Measurements from ENCODE around the gene NFASC. TPM values are rescaled to one million over a fixed set of nuclear protein-coding genes. Genes with fewer than 3 reads are reported as not detected.

The NFASC gene
- total RNA-seq, 4 donors from 2014 or later: 7.9 to 68.7 (median 32.7) TPM

DNA sequence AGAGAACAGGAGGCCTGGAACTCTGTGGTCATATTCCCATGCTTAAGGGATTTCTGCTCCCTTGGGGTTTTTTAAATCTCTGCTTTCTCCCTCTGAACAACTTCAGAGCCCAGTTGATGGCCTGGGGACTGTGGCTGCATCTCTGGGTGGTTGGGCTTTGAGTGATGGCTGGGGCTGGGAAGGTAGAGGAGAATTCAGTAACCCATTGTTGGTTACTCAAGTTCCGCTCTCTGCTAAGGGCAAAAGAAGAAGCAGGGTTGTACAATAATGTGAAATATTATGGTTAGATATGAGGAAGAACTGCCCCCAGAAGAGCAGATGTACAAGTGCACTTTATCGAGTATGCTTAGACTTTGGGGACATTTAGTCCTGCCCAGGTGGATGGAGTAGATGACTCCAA, 100.3 kb downstream of the NFASC start:
- H3K4me1 ChIP-seq: no peaks in the 10 kb centered on the region
- TF ChIP-seq, protein P1, sequence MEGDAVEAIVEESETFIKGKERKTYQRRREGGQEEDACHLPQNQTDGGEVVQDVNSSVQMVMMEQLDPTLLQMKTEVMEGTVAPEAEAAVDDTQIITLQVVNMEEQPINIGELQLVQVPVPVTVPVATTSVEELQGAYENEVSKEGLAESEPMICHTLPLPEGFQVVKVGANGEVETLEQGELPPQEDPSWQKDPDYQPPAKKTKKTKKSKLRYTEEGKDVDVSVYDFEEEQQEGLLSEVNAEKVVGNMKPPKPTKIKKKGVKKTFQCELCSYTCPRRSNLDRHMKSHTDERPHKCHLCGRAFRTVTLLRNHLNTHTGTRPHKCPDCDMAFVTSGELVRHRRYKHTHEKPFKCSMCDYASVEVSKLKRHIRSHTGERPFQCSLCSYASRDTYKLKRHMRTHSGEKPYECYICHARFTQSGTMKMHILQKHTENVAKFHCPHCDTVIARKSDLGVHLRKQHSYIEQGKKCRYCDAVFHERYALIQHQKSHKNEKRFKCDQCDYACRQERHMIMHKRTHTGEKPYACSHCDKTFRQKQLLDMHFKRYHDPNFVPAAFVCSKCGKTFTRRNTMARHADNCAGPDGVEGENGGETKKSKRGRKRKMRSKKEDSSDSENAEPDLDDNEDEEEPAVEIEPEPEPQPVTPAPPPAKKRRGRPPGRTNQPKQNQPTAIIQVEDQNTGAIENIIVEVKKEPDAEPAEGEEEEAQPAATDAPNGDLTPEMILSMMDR (IDR thresholded peaks at IDR 0.05): no peak
- no peak for TF ChIP-seq POLR2A (IDR thresholded peaks at IDR 0.05)
- no peak for DNase-seq
- no peak overlapping the region for H3K27ac ChIP-seq
- no peaks in the 10 kb centered on the region for H3K9me3 ChIP-seq
- no peaks in the 10 kb centered on the region for H3K36me3 ChIP-seq
- intact Hi-C loops (cut with DNase I; ENCODE audit: low total_unique reads): no loop called here
- H3K27me3 ChIP-seq: no peaks in the 10 kb centered on the region
- no peak overlapping the region for H3K4me3 ChIP-seq

DNA sequence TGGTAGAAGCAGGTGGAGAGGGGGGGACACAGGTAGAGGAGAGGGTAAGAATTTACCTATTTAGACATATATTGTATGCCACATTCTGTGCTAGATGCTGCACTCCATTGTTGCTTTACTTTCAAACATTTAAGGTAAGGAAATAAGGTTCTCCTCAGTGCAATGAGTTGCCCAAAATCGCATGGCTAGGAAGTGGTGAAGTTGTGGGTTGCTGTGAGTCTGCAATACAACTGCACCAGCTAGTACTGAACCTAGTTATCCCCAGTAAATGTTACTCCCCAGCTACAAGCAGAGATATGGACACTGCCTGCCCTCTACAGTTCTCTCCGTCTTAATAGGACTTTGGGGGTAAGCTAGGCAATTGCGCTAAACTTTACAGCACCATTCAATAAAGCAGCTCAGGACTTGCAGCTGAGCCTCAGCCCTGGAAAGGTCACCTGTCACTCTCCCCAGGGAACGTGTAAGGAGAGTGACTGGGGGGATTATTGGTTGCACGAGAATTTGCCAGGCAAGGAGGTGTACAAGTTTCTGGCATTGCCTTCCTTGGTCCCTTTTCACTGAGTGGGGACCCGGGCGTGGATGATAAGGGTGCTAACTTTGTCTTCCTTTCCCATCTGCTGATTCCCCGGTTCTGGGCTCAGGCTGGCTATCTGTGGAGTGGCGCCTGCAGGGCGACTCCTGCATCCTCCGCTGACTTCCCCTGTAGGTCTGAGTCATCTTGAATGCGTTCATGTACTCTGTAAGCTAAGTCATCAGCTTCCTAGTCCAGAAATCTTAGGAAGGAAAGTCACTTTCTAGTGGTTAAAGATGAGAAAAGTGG, 101.1 kb downstream of the NFASC start:
- no peaks in the 10 kb centered on the region for H3K9me3 ChIP-seq
- no peaks in the 10 kb centered on the region for H3K27me3 ChIP-seq
- intact Hi-C loops (cut with DNase I; ENCODE audit: low total_unique reads): no loop called here
- no peak overlapping the region for H3K27ac ChIP-seq
- H3K36me3 ChIP-seq: no peaks in the 10 kb centered on the region
- no peaks in the 10 kb centered on the region for H3K4me1 ChIP-seq
- TF ChIP-seq POLR2A (IDR thresholded peaks at IDR 0.05): no peak
- TF ChIP-seq, protein P1 (IDR thresholded peaks at IDR 0.05): no peak
- no peak overlapping the region for H3K4me3 ChIP-seq
- no peak for DNase-seq

DNA sequence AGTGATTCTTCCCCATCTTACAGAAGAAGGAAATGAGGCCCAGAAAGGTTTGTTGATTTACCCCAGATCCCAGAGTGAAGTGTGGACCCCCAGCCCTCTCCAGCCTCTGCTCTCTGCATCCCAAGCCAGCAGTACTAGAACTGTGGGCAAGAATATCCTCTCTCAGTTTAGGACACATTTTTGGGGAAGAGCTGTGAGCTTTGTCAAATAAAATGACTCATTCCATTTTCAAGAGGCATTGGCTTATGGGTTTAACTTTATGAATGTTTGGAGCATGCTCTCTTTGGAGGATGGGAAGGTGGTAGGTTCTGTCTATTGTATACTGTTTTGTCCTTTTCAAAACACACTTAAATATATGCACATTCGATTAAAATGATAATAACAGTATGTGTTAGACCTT, 101.8 kb downstream of the NFASC start:
- TF ChIP-seq, protein P1 (IDR thresholded peaks at IDR 0.05): no peak
- TF ChIP-seq POLR2A (IDR thresholded peaks at IDR 0.05): no peak
- H3K36me3 ChIP-seq: no peaks in the 10 kb centered on the region
- no peak for DNase-seq
- no peaks in the 10 kb centered on the region for H3K4me1 ChIP-seq
- H3K27ac ChIP-seq: no peak overlapping the region
- intact Hi-C loops (cut with DNase I; ENCODE audit: low total_unique reads): no loop called here
- no peaks in the 10 kb centered on the region for H3K9me3 ChIP-seq
- no peak overlapping the region for H3K4me3 ChIP-seq
- no peaks in the 10 kb centered on the region for H3K27me3 ChIP-seq

DNA sequence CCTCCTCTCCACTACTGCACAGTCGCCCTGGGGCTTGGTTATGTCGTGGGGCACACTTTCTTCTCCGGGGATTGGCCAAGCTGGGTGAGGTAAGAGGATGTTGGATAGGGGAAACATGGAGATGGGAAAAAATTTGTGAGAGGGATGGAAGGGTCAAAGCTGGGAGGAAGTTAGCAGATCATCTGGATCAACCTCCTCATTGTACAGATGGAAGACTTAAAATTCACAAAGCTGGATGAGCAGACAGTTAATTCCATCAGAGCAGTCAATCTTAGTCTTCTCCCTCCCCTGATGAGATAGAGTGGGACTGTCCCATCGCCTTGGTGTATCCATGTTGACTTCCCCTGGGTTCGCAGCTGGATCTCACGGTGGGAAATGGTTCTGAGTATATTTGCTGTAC, 102.8 kb downstream of the NFASC start:
- H3K27ac ChIP-seq: no peak overlapping the region
- intact Hi-C loops (cut with DNase I; ENCODE audit: low total_unique reads): no loop called here
- no peaks in the 10 kb centered on the region for H3K4me1 ChIP-seq
- no peaks in the 10 kb centered on the region for H3K27me3 ChIP-seq
- H3K4me3 ChIP-seq: no peak overlapping the region
- TF ChIP-seq, protein P1 (IDR thresholded peaks at IDR 0.05): no peak
- no peak for TF ChIP-seq POLR2A (IDR thresholded peaks at IDR 0.05)
- no peak for DNase-seq
- no peaks in the 10 kb centered on the region for H3K9me3 ChIP-seq
- H3K36me3 ChIP-seq: no peaks in the 10 kb centered on the region

DNA sequence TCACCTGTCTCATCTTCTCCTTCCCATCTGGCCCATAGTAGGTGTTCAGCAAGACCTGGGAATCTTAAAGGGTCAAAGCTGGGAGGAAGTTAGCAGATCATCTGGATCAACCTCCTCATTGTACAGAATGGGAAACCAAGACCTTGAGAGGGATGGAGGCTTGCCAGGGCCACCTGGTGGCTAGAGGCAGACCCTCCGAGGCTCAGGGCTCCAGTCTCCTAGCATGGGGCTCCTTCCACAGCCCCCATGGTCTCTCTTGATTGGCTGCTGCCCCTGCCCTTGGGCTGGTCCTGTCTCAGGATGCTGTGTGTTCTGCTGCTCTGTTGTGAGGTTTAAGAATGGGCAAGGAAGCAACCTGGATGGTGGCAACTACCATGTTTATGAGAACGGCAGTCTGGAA, 103.7 kb downstream of the NFASC start:
- Histone ChIP-seq H3K27me3 (no peaks in the 10 kb centered on the region), H3K27ac (no peak overlapping the region), H3K36me3 (no peaks in the 10 kb centered on the region), H3K4me3 (no peak overlapping the region), H3K4me1 (no peaks in the 10 kb centered on the region), H3K9me3 (no peaks in the 10 kb centered on the region)
- intact Hi-C loops (cut with DNase I; ENCODE audit: low total_unique reads): no loop called here
- no peak for TF ChIP-seq POLR2A (IDR thresholded peaks at IDR 0.05)
- TF ChIP-seq, protein P1 (IDR thresholded peaks at IDR 0.05): no peak
- no peak for DNase-seq
